B cell (primary cell): ENCODE data around the gene CEP63. TPM values are rescaled to one million over a fixed set of nuclear protein-coding genes. Genes with fewer than 3 reads are reported as not detected.

Source experiments
- ATAC-seq: fragments of 200-7000 bp; cut with Tn5 transposase; one replicate; pipeline ENCODE4 v1.10.0; 2021; ENCODE audit warnings: low read depth, mild to moderate bottlenecking, moderate number of reproducible peaks, moderate library complexity
- CTCF ChIA-PET: fragments of 350-600 bp; sonication (Branson Sonifier 250); formaldehyde crosslinking; loops from one replicate; lab custom pipeline; 2021; ENCODE audit warnings: antibody characterized with exemption, inconsistent platforms; lab: Charles Lee
- POLR2A ChIA-PET: fragments of 350-600 bp; sonication (Branson Sonifier 250); formaldehyde crosslinking; loops from one replicate; lab custom pipeline; 2021; ENCODE audit warnings: antibody characterized with exemption; lab: Charles Lee
- DNase-seq: peaks from one replicate; pipeline ENCODE4 v3.0.0; 2013
- H2AFZ ChIP-seq: 2 replicates; pipeline ENCODE4 v1.6.1; 2012; ENCODE audit warnings: mild to moderate bottlenecking, low read depth, low read length; ENCODE audit not compliant: insufficient read depth, poor library complexity, severe bottlenecking
- H3K27ac ChIP-seq, 2 donors: 1 replicate in 1 of 2; 2 replicates in 1 of 2; pipeline ENCODE4 v1.5.1; 2012 to 2013; ENCODE audit warnings: low read length in 2 of 2, mild to moderate bottlenecking in 2 of 2, moderate library complexity in 1 of 2
- H3K27me3 ChIP-seq, 4 experiments: fragments of 200-600 bp in 1 of 4; sonication (generic) in 1 of 4; replicated peaks in 1 of 4; 1 replicate in 2 of 4; 2 replicates in 2 of 4; pipeline versions ENCODE4 v1.6.1 to v1.7.0; 2013 to 2016; ENCODE audit warnings: low read length in 3 of 4, mild to moderate bottlenecking in 2 of 4, mixed read lengths in 1 of 4, moderate library complexity in 1 of 4; ENCODE audit not compliant: insufficient read depth in 4 of 4, control insufficient read depth in 3 of 4; ENCODE audit errors: control extremely low read depth in 1 of 4
- H3K36me3 ChIP-seq, 2 experiments: replicated peaks in 1 of 2; 1 replicate in 1 of 2; 2 replicates in 1 of 2; pipeline versions ENCODE4 v1.6.1 to v1.7.1; 2013; ENCODE audit warnings: low read length in 1 of 2; ENCODE audit not compliant: insufficient read depth in 2 of 2, control insufficient read depth in 1 of 2; ENCODE audit errors: control extremely low read depth in 1 of 2, extremely low read depth in 1 of 2
- H3K4me1 ChIP-seq, 2 donors: fragments of 200-600 bp in 1 of 2; sonication (generic) in 1 of 2; 1 replicate in 1 of 2; 2 replicates in 1 of 2; pipeline versions ENCODE4 v1.5.1 to v1.6.1; 2013 to 2017; ENCODE audit warnings: low read length in 2 of 2; ENCODE audit not compliant: control insufficient read depth in 2 of 2, insufficient read depth in 2 of 2
- H3K4me2 ChIP-seq: replicated peaks from 2 replicates; pipeline ENCODE3; 2012; ENCODE audit warnings: mild to moderate bottlenecking, low read depth, low read length; ENCODE audit not compliant: poor library complexity, severe bottlenecking
- H3K4me3 ChIP-seq, 5 experiments: fragments of 200-600 bp in 1 of 5; sonication (generic) in 1 of 5; 1 replicate in 3 of 5; 2 replicates in 2 of 5; pipeline versions ENCODE4 v1.5.1 to v1.7.0; 2011 to 2016; ENCODE audit warnings: low read length in 4 of 5, mild to moderate bottlenecking in 4 of 5, low read depth in 2 of 5, control low read depth in 1 of 5, moderate library complexity in 1 of 5; ENCODE audit not compliant: insufficient read depth in 1 of 5; ENCODE audit errors: control extremely low read depth in 1 of 5, extremely low read depth in 1 of 5
- H3K79me2 ChIP-seq: fragments of 200-600 bp; sonication (generic); one replicate; pipeline ENCODE4 v1.6.0; 2016; ENCODE audit warnings: low read length; ENCODE audit not compliant: control insufficient read depth, insufficient read depth
- H3K9ac ChIP-seq: fragments of 200-600 bp; sonication (generic); 2 replicates; pipeline ENCODE4 v1.6.1; 2017; ENCODE audit warnings: mild to moderate bottlenecking, low read length, moderate library complexity
- H3K9me3 ChIP-seq, 3 donors: one replicate each; pipeline versions ENCODE4 v1.6.1 to v1.7.1; 2013; ENCODE audit warnings: low read length in 2 of 3; ENCODE audit not compliant: control insufficient read depth in 2 of 3, insufficient read depth in 1 of 3; ENCODE audit errors: control extremely low read depth in 1 of 3
- H4K20me1 ChIP-seq: 2 replicates; pipeline ENCODE4 v1.6.0; 2012; ENCODE audit warnings: mild to moderate bottlenecking, low read length; ENCODE audit not compliant: insufficient read depth, control insufficient read depth, poor library complexity, severe bottlenecking
- H3K27ac Mint-ChIP-seq: one replicate; pipeline ENCODE4 v1.8.0; 2021; ENCODE audit warnings: mixed read lengths
- H3K27me3 Mint-ChIP-seq: one replicate; pipeline ENCODE4 v1.8.0; 2021; ENCODE audit warnings: mixed read lengths
- H3K4me1 Mint-ChIP-seq: one replicate; pipeline ENCODE4 v1.8.0; 2021; ENCODE audit warnings: mixed read lengths
- H3K4me3 Mint-ChIP-seq: one replicate; pipeline ENCODE4 v1.8.0; 2021; ENCODE audit warnings: mixed read lengths
- H3K9me3 Mint-ChIP-seq: one replicate; pipeline ENCODE4 v1.8.0; 2022; ENCODE audit warnings: mixed read lengths; ENCODE audit not compliant: insufficient read depth
- CTCF ChIP-seq: fragments of 200-600 bp; IDR thresholded peaks from one replicate; pipeline ENCODE4 v1.8.0; 2022; ENCODE audit warnings: antibody characterized with exemption, mild to moderate bottlenecking
- EZH2 ChIP-seq: IDR thresholded peaks from 2 replicates; pipeline ENCODE4 v1.6.1; 2012; ENCODE audit warnings: borderline replicate concordance, low read depth, mild to moderate bottlenecking, moderate library complexity, low read length; ENCODE audit not compliant: insufficient read depth, poor library complexity, severe bottlenecking
- WGBS: methylation state at CpG from one replicate; pipeline ENCODE4 v1.1.5; 2013; ENCODE audit warnings: missing lambda C conversion rate; ENCODE audit not compliant: insufficient coverage; 5-methylcytosine and 5-hydroxymethylcytosine counted together
- intact Hi-C: fragments of 100-400 bp; cut with micrococcal nuclease; formaldehyde crosslinking; loops from one replicate; pipeline ENCODE4 v1.10.0; 2022
- polyA minus RNA-seq: library from RNA; depleted of rRNA, polyadenylated mRNA; stranded (reverse); fragments of >200 nt; gene quantifications from 2 replicates; pipeline ENCODE4 v1.2.3, GENCODE V29; 2012
- polyA plus RNA-seq: library from polyadenylated mRNA; depleted of rRNA; stranded (reverse); fragments of >200 nt; gene quantifications from 2 replicates; pipeline ENCODE4 v1.2.3, GENCODE V29; 2012
- total RNA-seq, 2 donors: library from RNA; stranded (reverse); fragments of 120-200 nt in 1 of 2; gene quantifications; 1 replicate in 1 of 2; 2 replicates in 1 of 2; pipeline versions ENCODE4 v1.2.3 to v1.2.4, GENCODE V29; 2013 to 2022

Gene CEP63
- total RNA-seq (35.5 and 35.6 TPM in 2 replicates), polyA plus RNA-seq (9.6 and 18.2 TPM in 2 replicates), polyA minus RNA-seq (25.6 and 28.8 TPM in 2 replicates)
- total RNA-seq (2013) = 25.7 TPM

DNA sequence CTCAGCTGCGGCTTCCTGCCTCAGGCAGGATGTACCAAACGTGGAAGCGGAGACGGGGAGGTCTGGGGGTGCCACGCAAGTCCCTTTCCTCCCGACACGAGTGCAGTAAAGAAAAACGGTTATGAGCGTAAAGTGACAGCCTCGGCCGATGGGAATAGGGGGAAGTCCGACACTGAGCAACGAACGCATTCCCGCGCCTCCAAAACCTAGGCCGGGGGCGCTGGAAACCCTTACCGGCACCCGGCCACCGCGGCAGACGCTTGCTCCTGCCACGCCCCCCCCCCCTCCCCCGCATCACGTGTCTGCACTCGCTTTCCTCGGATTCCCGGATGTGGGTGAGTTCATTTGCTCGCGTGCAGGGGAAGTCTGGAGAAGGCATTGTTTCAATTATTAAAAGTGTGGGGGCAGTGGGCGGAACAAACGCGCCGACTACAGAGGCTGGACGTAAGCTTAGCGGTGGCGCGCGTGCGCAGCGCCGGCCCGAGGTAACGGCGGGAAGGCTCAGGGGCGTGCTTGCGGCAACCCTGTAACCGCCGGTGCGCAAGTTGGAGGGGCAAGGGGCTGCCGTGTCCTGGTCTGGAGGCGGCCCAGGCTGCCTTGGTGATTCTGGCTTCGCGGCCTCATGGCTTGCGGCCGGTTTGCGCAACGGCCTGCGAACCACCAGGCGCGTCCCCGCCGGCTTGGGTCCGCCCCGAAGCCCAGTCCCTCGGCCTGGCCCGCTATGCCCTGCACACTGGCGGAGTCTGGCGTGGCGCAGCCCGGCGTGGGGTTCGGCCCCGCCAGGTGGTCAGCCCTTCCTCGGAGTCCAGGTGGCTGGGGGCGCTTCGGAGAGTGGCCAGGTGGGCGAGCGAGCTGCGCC, at the start of gene CEP63, which contains the start of gene ANAPC13:
CEP63 (plus strand) TSS at position 340 of the 859 bp plus-strand sequence. CDS start 9,264 bp downstream, outside the sequence.
ANAPC13 (minus strand) TSS at position 268 of the 859 bp plus-strand sequence. CDS start 3,081 bp downstream, outside the sequence.
- Histone ChIP-seq H3K27ac (peak within 1 kb of the TSS; percentile 78 to 89), H3K4me1 (peaks cover 23 to 40% of the 10 kb centered on the region in 2 donors), H3K4me3 (peak within 1 kb of the TSS; percentile 74 to 98 (median 95)), H4K20me1 (no peaks in the 10 kb centered on the region), H3K4me2 (peak within 1 kb of the TSS; percentile 86), H3K9me3 (no peaks in the 10 kb centered on the region), H3K36me3 (peaks cover 0 to 21% of the 10 kb centered on the region in 2 experiments), H3K27me3 (no peaks in the 10 kb centered on the region), H3K9ac (peak within 1 kb of the TSS; percentile 94), H3K79me2 (peaks cover 50% of the 10 kb centered on the region), H2AFZ (peak within 1 kb of the TSS; percentile 89)
- WGBS = under 1% methylated on average over 81 of the region's 81 CpGs
- Mint-ChIP-seq H3K27ac (peak within 1 kb of the TSS; percentile 100), H3K27me3 (no peaks in the 10 kb centered on the region), H3K9me3 (no peaks in the 10 kb centered on the region), H3K4me1 (peaks cover 45% of the 10 kb centered on the region), H3K4me3 (peak within 1 kb of the TSS; percentile 100)
- ChIA-PET POLR2A (interaction anchor here (0.7 to 1.8 kb wide), 3 partner anchors 13 to 913 kb away, joined by 3 to 11 read pairs (median 4); partner anchors contain the start of genes CDV3 and RYK), CTCF (interaction anchor here (0.5 to 8.9 kb wide), 6 partner anchors 9 to 289 kb away, joined by 3 to 91 read pairs (median 6); partner anchors contain the start of gene RYK)
- intact Hi-C loops = loop anchor here (1.0 to 5.0 kb wide), 5 partner anchors 236 to 1829 kb away; partner anchors contain the start of genes ACAD11, NPHP3, RYK and SRPRB
- TF ChIP-seq CTCF (no peak), EZH2 (no peak)
- ATAC-seq (peak; percentile 81), DNase-seq (peak; percentile 98)
